Measurements from ENCODE around the gene LINC00305. TPM values are rescaled to one million over a fixed set of nuclear protein-coding genes. Genes with fewer than 3 reads are reported as not detected.

Gene LINC00305
- total RNA-seq, 2 experiments from 2014 or later: not detected

DNA sequence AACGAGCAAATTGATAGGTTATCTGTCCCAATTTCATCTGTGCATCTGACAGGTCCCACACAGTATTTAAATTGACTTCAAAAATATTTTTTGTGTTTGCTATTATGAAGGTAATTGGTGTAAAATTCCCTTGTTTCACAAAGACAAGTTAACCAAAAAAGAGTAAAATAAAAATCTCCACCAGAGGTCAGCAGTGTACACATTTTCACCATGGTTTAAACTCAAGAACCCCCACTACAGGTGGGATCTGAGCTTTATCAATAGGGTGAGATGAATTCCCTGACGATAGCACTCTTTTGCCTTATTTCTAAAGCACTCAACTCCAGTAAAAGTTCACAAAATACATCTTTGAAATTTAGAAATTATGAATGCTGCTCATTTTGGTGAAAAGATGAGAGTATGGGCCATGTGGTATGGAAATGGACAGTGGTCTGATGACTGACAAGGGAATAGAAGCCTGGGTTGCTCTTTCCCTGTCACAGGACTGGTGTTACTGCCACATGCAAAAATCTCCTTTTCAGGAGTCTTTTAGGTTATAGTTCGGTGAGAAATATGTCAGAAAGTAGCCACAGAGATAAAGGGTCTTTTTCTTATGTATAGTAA is 111.0 kb downstream of the LINC00305 start:
- CTCF ChIA-PET: interaction anchor here (0.9 kb wide), 1 partner anchor 18 kb away, joined by 3 read pairs; no protein-coding TSS in a partner anchor

DNA sequence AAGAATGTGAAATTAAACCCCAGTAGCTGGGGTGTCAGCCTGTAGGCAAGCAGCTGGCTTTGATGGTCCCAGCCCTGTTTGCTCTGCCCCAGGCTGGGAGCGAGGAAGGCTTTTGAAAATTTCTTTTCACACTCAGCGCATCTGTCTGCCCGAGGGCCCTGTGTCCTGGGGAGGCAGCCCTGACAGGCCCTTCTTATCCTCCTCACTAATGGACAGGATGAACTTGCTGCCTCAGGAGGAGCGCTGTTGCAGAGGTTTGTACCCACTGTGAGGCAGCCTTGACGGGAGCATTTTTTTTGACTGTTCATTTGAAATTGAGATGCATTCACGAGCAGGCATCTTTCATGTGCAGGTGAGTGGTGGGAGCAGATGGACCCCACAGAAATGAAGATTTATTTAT is 116.6 kb downstream of the LINC00305 start:
- POLR2A ChIA-PET: no interaction called here

More for the DNA sequence above, 111.0 kb downstream of the LINC00305 start:
- POLR2A ChIA-PET: no interaction called here

DNA sequence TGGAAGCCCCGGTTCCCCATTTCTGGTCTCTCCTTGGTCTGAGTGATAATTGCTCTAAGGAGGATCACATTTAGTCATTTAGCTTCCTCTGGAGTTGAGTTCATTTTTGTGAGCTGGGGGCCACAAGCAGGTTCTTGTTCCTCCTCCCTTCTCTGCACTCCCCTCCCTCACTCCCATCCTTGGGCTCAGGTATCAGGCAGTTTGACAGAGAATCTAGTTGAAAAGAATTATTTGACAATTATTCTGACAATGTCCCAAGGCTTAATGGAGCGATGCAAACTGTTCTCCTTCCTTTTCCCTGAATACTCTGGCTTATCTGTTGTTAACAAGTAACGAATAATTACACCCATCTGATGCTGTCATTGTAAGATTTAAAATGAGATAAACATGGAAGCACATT is 117.5 kb downstream of the LINC00305 start:
- POLR2A ChIA-PET: no interaction called here
- CTCF ChIA-PET: no interaction called here

More for the DNA sequence above, 116.6 kb downstream of the LINC00305 start:
- CTCF ChIA-PET: no interaction called here

Other genes with a start within 250 kb of the LINC00305 start
- not detected for gene SERPINB10, start 241.1 kb downstream of the LINC00305 start, total RNA-seq
- gene HMSD, start 199.8 kb downstream of the LINC00305 start, total RNA-seq: 10 to 100 TPM in 1 of 2 experiments, 1 to 10 TPM in 1; 6.9 to 10.8 TPM
- 10 to 100 TPM; 15.2 to 16.8 TPM for gene SERPINB8, start 179.0 kb downstream of the LINC00305 start, total RNA-seq

Data from activated CD8-positive, alpha-beta memory T cell treated with anti-CD3 and anti-CD28 coated beads for 36 hours (primary cell).